Panc1 (cell line): Measurements from ENCODE around the gene PRPF40B. TPM values are rescaled to one million over a fixed set of nuclear protein-coding genes. Genes with fewer than 3 reads are reported as not detected.
A peak's percentile ranks its signal among the peaks of the same experiment; 100 is the strongest.

Experiments
- ATAC-seq: fragments of 200-7000 bp; cut with Tn5 transposase; 2 replicates; pipeline ENCODE4 v1.9.1; 2020; ENCODE audit warnings: mild to moderate bottlenecking, moderate library complexity
- BruUV-seq: library from RNA; stranded (reverse); fragments of 400-500 nt; replicated peaks from 2 replicates; lab custom pipeline; 2021; lab: Mats Ljungman, UMichigan
- CTCF ChIA-PET: fragments of 300-600 bp; sonication (Branson Sonifier 250); formaldehyde crosslinking; loops from one replicate; lab custom pipeline; 2022; ENCODE audit warnings: antibody characterized with exemption; lab: Charles Lee
- POLR2A ChIA-PET: fragments of 300-600 bp; sonication (Branson Sonifier 250); formaldehyde crosslinking; loops from one replicate; lab custom pipeline; 2022; ENCODE audit warnings: antibody characterized with exemption; lab: Charles Lee
- DNase-seq: peaks from one replicate; pipeline ENCODE4 v3.0.0-alpha.2; 2010; ENCODE audit warnings: low read depth, low spot score
- H3K27ac ChIP-seq: 2 replicates; pipeline ENCODE4 v1.5.1; 2011; ENCODE audit warnings: mild to moderate bottlenecking, low read length, inconsistent platforms
- H3K27me3 ChIP-seq: fragments of 200-500 bp; sonication (Bioruptor generic); 2 replicates; pipeline ENCODE4 v1.6.0; 2014; ENCODE audit warnings: low read length, inconsistent platforms; ENCODE audit not compliant: control insufficient read depth, insufficient read depth
- H3K36me3 ChIP-seq: fragments of 200-500 bp; sonication (Bioruptor generic); 2 replicates; pipeline ENCODE4 v1.5.1; 2014; ENCODE audit warnings: inconsistent platforms, mild to moderate bottlenecking, low read length, moderate library complexity; ENCODE audit not compliant: control insufficient read depth, insufficient read depth
- H3K4me1 ChIP-seq: 2 replicates; pipeline ENCODE4 v1.5.1; 2011; ENCODE audit warnings: inconsistent platforms, mild to moderate bottlenecking, low read length, moderate library complexity; ENCODE audit not compliant: control insufficient read depth, insufficient read depth
- H3K4me3 ChIP-seq, 2 experiments: 2 replicates each; pipeline ENCODE4 v1.5.1; 2011 to 2012; ENCODE audit warnings: low read depth in 2 of 2, low read length in 2 of 2, mild to moderate bottlenecking in 2 of 2, inconsistent platforms in 1 of 2, moderate library complexity in 1 of 2
- H3K9me3 ChIP-seq: fragments of 200-500 bp; sonication (Bioruptor generic); 2 replicates; pipeline ENCODE4 v1.5.1; 2014; ENCODE audit warnings: low read depth, mild to moderate bottlenecking, inconsistent platforms, low read length, moderate library complexity; ENCODE audit not compliant: control insufficient read depth, insufficient read depth
- CTCF ChIP-seq: fragments of 450-650 bp; IDR thresholded peaks from 2 replicates; pipeline ENCODE4 v1.5.1; 2017; ENCODE audit warnings: mild to moderate bottlenecking
- POLR2AphosphoS5 ChIP-seq: IDR thresholded peaks from 2 replicates; pipeline ENCODE4 v1.6.1; 2012; ENCODE audit warnings: mild to moderate bottlenecking, low read depth, low read length, moderate library complexity
- SIN3A ChIP-seq: IDR thresholded peaks from 2 replicates; pipeline ENCODE4 v1.6.1; 2012; ENCODE audit warnings: low read depth, mild to moderate bottlenecking, low read length, moderate library complexity, borderline replicate concordance; ENCODE audit not compliant: insufficient read depth
- TCF7L2 ChIP-seq: IDR thresholded peaks from 2 replicates; pipeline ENCODE4 v1.6.1; 2011; ENCODE audit warnings: mild to moderate bottlenecking, low read depth, low read length, inconsistent platforms
- in situ Hi-C: cut with HindIII; loops from 2 replicates; pipeline ENCODE4 v1.10.0; 2016; ENCODE audit warnings: low sequenced_read_pairs, low pct_unique_long_range_greater_than_20kb
- intact Hi-C: fragments of 100-400 bp; cut with micrococcal nuclease; formaldehyde crosslinking; loops from one replicate; pipeline ENCODE4 v1.10.0; 2022; ENCODE audit not compliant: unreplicated experiment
- total RNA-seq: library from RNA; stranded (reverse); gene quantifications from one replicate; pipeline ENCODE4 v1.2.1, GENCODE V29; 2021; ENCODE audit not compliant: unreplicated experiment
- TF ChIP-seq, protein P1 (sequence below), 2 experiments: IDR thresholded peaks; 2 replicates each; pipeline ENCODE4 v1.6.1; 2011 to 2012; ENCODE audit warnings: low read depth in 2 of 2, control low read depth in 1 of 2, low read length in 1 of 2, mild to moderate bottlenecking in 1 of 2, moderate library complexity in 1 of 2; ENCODE audit not compliant: insufficient read depth in 1 of 2

PRPF40B gene
- total RNA-seq, 1 experiment from 2014 or later = 26.3 TPM

DNA sequence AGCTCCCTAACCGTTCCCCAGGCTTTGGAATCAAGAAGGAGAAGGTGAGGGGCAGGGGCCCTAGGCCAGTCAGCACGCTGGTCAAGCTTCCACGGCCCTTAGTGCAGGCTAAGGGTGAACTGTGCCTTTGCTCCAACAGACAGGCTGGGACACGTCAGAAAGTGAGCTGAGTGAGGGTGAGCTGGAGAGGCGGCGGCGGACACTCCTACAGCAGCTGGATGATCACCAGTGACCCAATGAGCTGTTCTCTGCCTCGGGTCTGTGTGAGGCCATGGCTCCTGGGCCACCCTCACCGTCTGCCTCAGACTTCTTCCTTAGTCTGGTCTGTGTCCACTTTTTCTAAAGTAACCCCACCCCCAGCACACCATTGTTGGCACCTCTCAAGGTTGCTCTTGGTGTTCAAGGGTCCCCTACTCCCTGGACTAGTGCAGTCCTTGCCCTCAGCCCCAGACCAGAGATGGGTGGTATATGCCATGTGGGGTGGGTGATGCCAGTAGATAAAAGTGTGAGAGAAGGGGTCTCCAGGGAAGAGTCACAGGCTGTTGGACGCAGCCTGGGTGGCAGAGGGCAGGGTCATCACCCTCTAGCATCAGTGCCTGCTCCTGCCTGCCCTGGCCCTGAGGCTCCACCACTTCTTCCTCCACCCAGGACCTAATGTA, 20.7 kb downstream of the PRPF40B start:
- BruUV-seq = no TSS peak
- in situ Hi-C loops = no loop called here
- no peaks in the 10 kb centered on the region for H3K9me3 ChIP-seq
- peaks cover 3% of the 10 kb centered on the region; the same call in 1 of the 2 replicates for H3K4me1 ChIP-seq
- ATAC-seq (no peak; the same call in 1 of the 2 replicates), DNase-seq (no peak)
- intact Hi-C loops = loop anchor here (10.0 kb wide), 1 partner anchor 101 kb away; the partner anchor contains the start of gene TMBIM6
- TF ChIP-seq SIN3A = no peak
- no peak for TF ChIP-seq CTCF
- TF ChIP-seq, protein P1, sequence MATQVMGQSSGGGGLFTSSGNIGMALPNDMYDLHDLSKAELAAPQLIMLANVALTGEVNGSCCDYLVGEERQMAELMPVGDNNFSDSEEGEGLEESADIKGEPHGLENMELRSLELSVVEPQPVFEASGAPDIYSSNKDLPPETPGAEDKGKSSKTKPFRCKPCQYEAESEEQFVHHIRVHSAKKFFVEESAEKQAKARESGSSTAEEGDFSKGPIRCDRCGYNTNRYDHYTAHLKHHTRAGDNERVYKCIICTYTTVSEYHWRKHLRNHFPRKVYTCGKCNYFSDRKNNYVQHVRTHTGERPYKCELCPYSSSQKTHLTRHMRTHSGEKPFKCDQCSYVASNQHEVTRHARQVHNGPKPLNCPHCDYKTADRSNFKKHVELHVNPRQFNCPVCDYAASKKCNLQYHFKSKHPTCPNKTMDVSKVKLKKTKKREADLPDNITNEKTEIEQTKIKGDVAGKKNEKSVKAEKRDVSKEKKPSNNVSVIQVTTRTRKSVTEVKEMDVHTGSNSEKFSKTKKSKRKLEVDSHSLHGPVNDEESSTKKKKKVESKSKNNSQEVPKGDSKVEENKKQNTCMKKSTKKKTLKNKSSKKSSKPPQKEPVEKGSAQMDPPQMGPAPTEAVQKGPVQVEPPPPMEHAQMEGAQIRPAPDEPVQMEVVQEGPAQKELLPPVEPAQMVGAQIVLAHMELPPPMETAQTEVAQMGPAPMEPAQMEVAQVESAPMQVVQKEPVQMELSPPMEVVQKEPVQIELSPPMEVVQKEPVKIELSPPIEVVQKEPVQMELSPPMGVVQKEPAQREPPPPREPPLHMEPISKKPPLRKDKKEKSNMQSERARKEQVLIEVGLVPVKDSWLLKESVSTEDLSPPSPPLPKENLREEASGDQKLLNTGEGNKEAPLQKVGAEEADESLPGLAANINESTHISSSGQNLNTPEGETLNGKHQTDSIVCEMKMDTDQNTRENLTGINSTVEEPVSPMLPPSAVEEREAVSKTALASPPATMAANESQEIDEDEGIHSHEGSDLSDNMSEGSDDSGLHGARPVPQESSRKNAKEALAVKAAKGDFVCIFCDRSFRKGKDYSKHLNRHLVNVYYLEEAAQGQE (IDR thresholded peaks at IDR 0.05; ENCODE audit: insufficient read depth in 1 of 2, low read depth in 2 of 2, low read length in 1 of 2) = no peak
- TF ChIP-seq TCF7L2 = no peak
- TF ChIP-seq POLR2AphosphoS5 = no peak
- peaks cover 10% of the 10 kb centered on the region for H3K36me3 ChIP-seq
- H3K4me3 ChIP-seq = no peak overlapping the region
- ChIA-PET CTCF (interaction anchor here (0.8 to 1.0 kb wide), 3 partner anchors 64 to 298 kb away, joined by 3 to 5 read pairs (median 3); partner anchors contain the start of gene DNAJC22), POLR2A (no interaction called here)
- no peaks in the 10 kb centered on the region for H3K27me3 ChIP-seq
- no peak overlapping the region for H3K27ac ChIP-seq

- TF ChIP-seq CTCF (peak; percentile 95), TCF7L2 (no peak), POLR2AphosphoS5 (no peak), SIN3A (no peak)
- TF ChIP-seq, protein P1 (IDR thresholded peaks at IDR 0.05; ENCODE audit: insufficient read depth in 1 of 2, low read depth in 2 of 2, low read length in 1 of 2) = no peak
- Histone ChIP-seq H3K9me3 (no peaks in the 10 kb centered on the region), H3K4me3 (no peak overlapping the region), H3K36me3 (peaks cover 10% of the 10 kb centered on the region), H3K27ac (no peak overlapping the region), H3K27me3 (no peaks in the 10 kb centered on the region), H3K4me1 (peaks cover 3% of the 10 kb centered on the region; the same call in 1 of the 2 replicates)
- BruUV-seq = TSS peak; percentile 74
- in situ Hi-C loops = no loop called here
- ATAC-seq (peak; percentile 83), DNase-seq (no peak)
- CTCF ChIA-PET = interaction anchor here (0.6 to 1.0 kb wide), 4 partner anchors 42 to 62 kb away, joined by 3 to 9 read pairs (median 6); no protein-coding TSS in a partner anchor
- POLR2A ChIA-PET = no interaction called here
- intact Hi-C loops = loop anchor here (10.0 kb wide), 1 partner anchor 100 kb away; the partner anchor contains the start of gene TMBIM6
Measured at GRCh38 chr12:49644620-49644994, 21.2 kb downstream of the PRPF40B start.
